PC-3 (cell line): ENCODE measurements around the gene SF1. TPM values are rescaled to one million over a fixed set of nuclear protein-coding genes. Genes with fewer than 3 reads are reported as not detected.

Experiments
- ATAC-seq: fragments of 200-7000 bp; cut with Tn5 transposase; 2 replicates; pipeline ENCODE4 v1.9.1; 2020; ENCODE audit warnings: mild to moderate bottlenecking, moderate library complexity
- BruUV-seq: library from RNA; stranded (reverse); fragments of 400-500 nt; replicated peaks from 2 replicates; lab custom pipeline; 2021; lab: Mats Ljungman, UMichigan
- CTCF ChIA-PET: fragments of 300-600 bp; sonication (Branson Sonifier 250); formaldehyde crosslinking; loops from one replicate; lab custom pipeline; 2022; ENCODE audit warnings: antibody characterized with exemption; lab: Charles Lee
- POLR2A ChIA-PET: fragments of 300-600 bp; sonication (Branson Sonifier 250); formaldehyde crosslinking; loops from one replicate; lab custom pipeline; 2022; ENCODE audit warnings: antibody characterized with exemption; ENCODE audit not compliant: unreplicated experiment; lab: Charles Lee
- DNase-seq: peaks from one replicate; pipeline ENCODE4 v3.0.0-alpha.2; 2015
- H2AFZ ChIP-seq: fragments of 300-600 bp; sonication (generic); 2 replicates; pipeline ENCODE4 v1.6.0; 2016; ENCODE audit warnings: antibody characterized with exemption, low read length
- H3F3A ChIP-seq: fragments of 300-600 bp; sonication (generic); one replicate; pipeline ENCODE4 v1.6.0; 2017; ENCODE audit warnings: antibody characterized with exemption, low read length, control low read depth, mild to moderate bottlenecking; ENCODE audit not compliant: unreplicated experiment
- H3K27ac ChIP-seq: fragments of 300-600 bp; sonication (generic); 2 replicates; pipeline ENCODE4 v1.5.1; 2016; ENCODE audit warnings: mild to moderate bottlenecking, low read length
- H3K27me3 ChIP-seq: fragments of 300-600 bp; sonication (generic); 2 replicates; pipeline ENCODE4 v1.6.1; 2016; ENCODE audit warnings: low read length, mixed read lengths
- H3K36me3 ChIP-seq: fragments of 300-600 bp; sonication (generic); 2 replicates; pipeline ENCODE4 v1.6.1; 2016; ENCODE audit warnings: low read depth, mixed run types, low read length, mixed read lengths
- H3K4me1 ChIP-seq: fragments of 300-600 bp; sonication (generic); 2 replicates; pipeline ENCODE4 v1.5.1; 2016; ENCODE audit warnings: low read length; ENCODE audit not compliant: insufficient read depth
- H3K4me2 ChIP-seq: fragments of 300-600 bp; sonication (generic); 2 replicates; pipeline ENCODE4 v1.6.0; 2016; ENCODE audit warnings: low read length
- H3K4me3 ChIP-seq: fragments of 300-600 bp; sonication (generic); 2 replicates; pipeline ENCODE4 v1.5.1; 2016; ENCODE audit warnings: mild to moderate bottlenecking, low read length, mixed read lengths
- H3K79me2 ChIP-seq: fragments of 300-600 bp; sonication (generic); 2 replicates; pipeline ENCODE4 v1.6.1; 2017; ENCODE audit warnings: low read length, mixed read lengths
- H3K9ac ChIP-seq: fragments of 300-600 bp; sonication (generic); 2 replicates; pipeline ENCODE4 v1.6.0; 2016; ENCODE audit warnings: mild to moderate bottlenecking, low read length
- H3K9me2 ChIP-seq: fragments of 300-600 bp; sonication (generic); replicated peaks from 2 replicates; pipeline ENCODE4 v1.6.1; 2016; ENCODE audit warnings: mixed run types, low read length, mixed read lengths
- H3K9me3 ChIP-seq: fragments of 300-600 bp; sonication (generic); 2 replicates; pipeline ENCODE4 v1.6.1; 2016; ENCODE audit warnings: low read length, mixed read lengths
- H4K20me1 ChIP-seq: fragments of 300-600 bp; sonication (generic); 2 replicates; pipeline ENCODE4 v1.6.1; 2016; ENCODE audit warnings: low read length, mixed read lengths
- CTCF ChIP-seq: fragments of 300-600 bp; sonication (generic); conservative IDR thresholded peaks from 2 replicates; pipeline ENCODE4 v1.5.1; 2017; ENCODE audit warnings: antibody characterized with exemption, low read depth, mild to moderate bottlenecking, low read length
- EZH2 ChIP-seq: fragments of 300-600 bp; sonication (generic); IDR thresholded peaks from one replicate; pipeline ENCODE4 v1.6.1; 2017; ENCODE audit warnings: antibody characterized with exemption, mild to moderate bottlenecking, low read length; ENCODE audit not compliant: unreplicated experiment
- EZH2phosphoT487 ChIP-seq: fragments of 300-600 bp; sonication (generic); IDR thresholded peaks from 2 replicates; pipeline ENCODE4 v1.6.1; 2018; ENCODE audit warnings: mild to moderate bottlenecking, antibody characterized with exemption, low read length, borderline replicate concordance
- intact Hi-C: fragments of 100-400 bp; cut with micrococcal nuclease; formaldehyde crosslinking; loops from 2 replicates; pipeline ENCODE4 v1.9.0; 2023
- total RNA-seq: library from RNA; depleted of rRNA; stranded (reverse); fragments of >200 nt; gene quantifications from 2 replicates; pipeline ENCODE4 v1.2.3, GENCODE V29; 2014

Gene SF1
- total RNA-seq, 1 experiment from 2014 or later: 217 TPM

GRCh38 chr11:64768300-64768694 is 10.0 kb downstream of the SF1 start:
- Histone ChIP-seq H3K4me1 (no peaks in the 10 kb centered on the region), H3K9me3 (no peaks in the 10 kb centered on the region), H3F3A (peaks cover 44% of the 10 kb centered on the region), H3K27me3 (no peaks in the 10 kb centered on the region), H3K79me2 (peaks cover 62% of the 10 kb centered on the region), H3K9ac (no peak overlapping the region), H3K27ac (no peak overlapping the region), H3K9me2 (no peaks in the 10 kb centered on the region), H2AFZ (no peak overlapping the region), H4K20me1 (peaks cover 89% of the 10 kb centered on the region), H3K36me3 (peaks cover 91% of the 10 kb centered on the region), H3K4me3 (no peak overlapping the region), H3K4me2 (no peak overlapping the region)
- intact Hi-C loops: no loop called here
- POLR2A ChIA-PET: no interaction called here
- DNase-seq (no peak), ATAC-seq (no peak)
- CTCF ChIA-PET: no interaction called here
- no TSS peak for BruUV-seq
- TF ChIP-seq EZH2phosphoT487 (no peak), CTCF (no peak), EZH2 (no peak)

- Histone ChIP-seq H3K27ac (no peak overlapping the region), H3K4me2 (no peak overlapping the region), H3K9ac (no peak overlapping the region), H4K20me1 (peaks cover 89% of the 10 kb centered on the region), H3F3A (peaks cover 51% of the 10 kb centered on the region), H2AFZ (no peak overlapping the region), H3K9me3 (no peaks in the 10 kb centered on the region), H3K9me2 (no peaks in the 10 kb centered on the region), H3K4me3 (no peak overlapping the region), H3K79me2 (peaks cover 55% of the 10 kb centered on the region), H3K4me1 (no peaks in the 10 kb centered on the region), H3K27me3 (no peaks in the 10 kb centered on the region), H3K36me3 (peaks cover 91% of the 10 kb centered on the region)
- peak; percentile 72 for DNase-seq
- ATAC-seq: peak; percentile 53
- ChIA-PET CTCF (no interaction called here), POLR2A (no interaction called here)
- intact Hi-C loops: no loop called here
- TF ChIP-seq EZH2phosphoT487 (no peak), CTCF (peak; percentile 96)
- no TSS peak for BruUV-seq
These were observed 10.7 kb downstream of the SF1 start for GRCh38 chr11:64767344-64768299.

- CTCF ChIA-PET: no interaction called here
- Histone ChIP-seq H3K79me2 (peaks cover 47% of the 10 kb centered on the region), H2AFZ (no peak overlapping the region), H3K4me1 (no peaks in the 10 kb centered on the region), H3K9me3 (no peaks in the 10 kb centered on the region), H3K9me2 (no peaks in the 10 kb centered on the region), H3K36me3 (peaks cover 86% of the 10 kb centered on the region), H3F3A (peaks cover 56% of the 10 kb centered on the region), H3K4me3 (no peak overlapping the region), H3K27ac (no peak overlapping the region), H3K27me3 (no peaks in the 10 kb centered on the region), H4K20me1 (peaks cover 81% of the 10 kb centered on the region), H3K9ac (no peak overlapping the region), H3K4me2 (no peak overlapping the region)
- TF ChIP-seq EZH2 (no peak), EZH2phosphoT487 (no peak), CTCF (no peak)
- POLR2A ChIA-PET: no interaction called here
- DNase-seq: no peak
- intact Hi-C loops: no loop called here
- no TSS peak for BruUV-seq
- ATAC-seq: no peak
These were observed 11.5 kb downstream of the SF1 start for GRCh38 chr11:64766881-64767280.
